Glutamatergic neuron (in vitro differentiated cells): Measurements from ENCODE around the gene MSL1. TPM values are rescaled to one million over a fixed set of nuclear protein-coding genes. Genes with fewer than 3 reads are reported as not detected.

Source experiments
- DNase-seq: peaks from one replicate; pipeline ENCODE4 v3.0.0; 2022
- H3K27ac Mint-ChIP-seq: one replicate; pipeline ENCODE4 v1.8.0; 2020; ENCODE audit warnings: mild to moderate bottlenecking, mixed read lengths, inconsistent platforms; ENCODE audit not compliant: unreplicated experiment
- H3K27me3 Mint-ChIP-seq: one replicate; pipeline ENCODE4 v1.8.0; 2020; ENCODE audit warnings: mild to moderate bottlenecking, moderate library complexity, mixed read lengths, inconsistent platforms; ENCODE audit not compliant: unreplicated experiment
- H3K36me3 Mint-ChIP-seq: one replicate; pipeline ENCODE4 v1.8.0; 2020; ENCODE audit warnings: mild to moderate bottlenecking, mixed read lengths, inconsistent platforms; ENCODE audit not compliant: unreplicated experiment
- H3K4me1 Mint-ChIP-seq: one replicate; pipeline ENCODE4 v1.8.0; 2020; ENCODE audit warnings: mild to moderate bottlenecking, low read depth, mixed read lengths, inconsistent platforms; ENCODE audit not compliant: unreplicated experiment
- H3K4me3 Mint-ChIP-seq: one replicate; pipeline ENCODE4 v1.8.0; 2020; ENCODE audit warnings: mild to moderate bottlenecking, mixed read lengths, inconsistent platforms; ENCODE audit not compliant: unreplicated experiment
- H3K9me3 Mint-ChIP-seq: one replicate; pipeline ENCODE4 v1.8.0; 2020; ENCODE audit warnings: mild to moderate bottlenecking, moderate library complexity, mixed read lengths, inconsistent platforms; ENCODE audit not compliant: unreplicated experiment
- total RNA-seq: library from RNA; stranded (reverse); fragmentation: NEBNext Ultra II Directional; extraction: Animal tissue kit (Norgen Biotek cat#: 25700); gene quantifications from one replicate; pipeline ENCODE4 v1.2.1, GENCODE V29; 2021; ENCODE audit not compliant: unreplicated experiment
- TF ChIP-seq, protein P1 (sequence below): fragments of 200-600 bp; sonication (generic); IDR thresholded peaks from one replicate; pipeline ENCODE4 v1.5.0; 2021; ENCODE audit not compliant: partially characterized antibody, unreplicated experiment

MSL1 gene
- total RNA-seq, 1 donor from 2014 or later: 110 TPM

DNA sequence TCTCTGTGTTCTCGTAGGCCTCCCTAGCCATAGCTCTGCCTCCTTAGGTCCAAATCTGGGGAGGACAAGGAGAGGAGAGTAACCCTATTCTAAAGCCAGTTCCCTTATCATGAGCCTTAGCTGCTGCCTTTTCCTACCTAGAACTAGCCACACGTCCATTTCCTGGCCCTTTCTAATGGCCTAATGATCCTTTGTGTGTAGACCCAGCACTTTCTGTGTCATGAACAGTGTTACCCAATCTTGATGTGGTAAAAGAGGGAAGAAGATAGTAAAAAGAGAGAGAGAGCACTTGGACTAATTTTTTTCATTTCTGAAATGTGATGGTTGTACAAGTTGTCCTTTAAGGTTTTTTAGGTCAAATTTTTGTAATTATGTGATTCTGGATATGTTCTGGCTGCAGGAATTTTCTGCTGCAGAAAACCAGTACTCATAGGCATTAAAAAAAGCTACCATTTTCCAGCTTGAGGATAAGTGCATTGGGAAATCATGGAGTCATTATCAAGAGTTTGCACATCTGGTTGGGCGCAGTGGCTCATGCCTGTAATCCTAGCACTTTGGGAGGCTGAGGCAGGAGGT lies 36.8 kb downstream of the MSL1 start:
- Mint-ChIP-seq H3K36me3 (peaks cover 3% of the 10 kb centered on the region), H3K9me3 (no peaks in the 10 kb centered on the region), H3K27ac (no peak overlapping the region), H3K4me3 (no peak overlapping the region), H3K27me3 (no peaks in the 10 kb centered on the region), H3K4me1 (no peaks in the 10 kb centered on the region)
- TF ChIP-seq, protein P1, sequence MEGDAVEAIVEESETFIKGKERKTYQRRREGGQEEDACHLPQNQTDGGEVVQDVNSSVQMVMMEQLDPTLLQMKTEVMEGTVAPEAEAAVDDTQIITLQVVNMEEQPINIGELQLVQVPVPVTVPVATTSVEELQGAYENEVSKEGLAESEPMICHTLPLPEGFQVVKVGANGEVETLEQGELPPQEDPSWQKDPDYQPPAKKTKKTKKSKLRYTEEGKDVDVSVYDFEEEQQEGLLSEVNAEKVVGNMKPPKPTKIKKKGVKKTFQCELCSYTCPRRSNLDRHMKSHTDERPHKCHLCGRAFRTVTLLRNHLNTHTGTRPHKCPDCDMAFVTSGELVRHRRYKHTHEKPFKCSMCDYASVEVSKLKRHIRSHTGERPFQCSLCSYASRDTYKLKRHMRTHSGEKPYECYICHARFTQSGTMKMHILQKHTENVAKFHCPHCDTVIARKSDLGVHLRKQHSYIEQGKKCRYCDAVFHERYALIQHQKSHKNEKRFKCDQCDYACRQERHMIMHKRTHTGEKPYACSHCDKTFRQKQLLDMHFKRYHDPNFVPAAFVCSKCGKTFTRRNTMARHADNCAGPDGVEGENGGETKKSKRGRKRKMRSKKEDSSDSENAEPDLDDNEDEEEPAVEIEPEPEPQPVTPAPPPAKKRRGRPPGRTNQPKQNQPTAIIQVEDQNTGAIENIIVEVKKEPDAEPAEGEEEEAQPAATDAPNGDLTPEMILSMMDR: no peak
- no peak for DNase-seq

DNA sequence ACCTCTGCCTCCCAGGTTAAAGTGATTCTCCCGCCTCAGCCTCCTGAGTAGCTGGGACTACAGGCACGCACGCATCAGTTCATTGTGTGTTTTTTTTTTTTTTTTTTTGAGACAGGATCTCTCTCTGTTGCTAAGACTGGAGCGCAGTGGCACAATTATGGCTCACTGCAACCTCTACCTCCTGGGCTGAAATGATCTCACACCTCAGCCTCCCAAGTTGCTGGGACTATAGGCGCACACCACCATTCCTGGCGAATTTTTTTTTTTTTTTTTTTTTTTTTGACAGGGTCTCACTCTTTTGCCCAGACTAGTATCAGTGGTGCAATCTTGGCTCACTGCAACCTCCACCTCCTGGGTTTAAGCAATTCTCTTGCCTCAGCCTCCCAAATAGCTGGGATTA lies 37.7 kb downstream of the MSL1 start:
- H3K27me3 Mint-ChIP-seq: no peaks in the 10 kb centered on the region
- H3K4me1 Mint-ChIP-seq: no peaks in the 10 kb centered on the region
- H3K36me3 Mint-ChIP-seq: peaks cover 3% of the 10 kb centered on the region
- TF ChIP-seq, protein P1: no peak
- no peak overlapping the region for H3K4me3 Mint-ChIP-seq
- H3K27ac Mint-ChIP-seq: no peak overlapping the region
- no peaks in the 10 kb centered on the region for H3K9me3 Mint-ChIP-seq
- DNase-seq: no peak

DNA sequence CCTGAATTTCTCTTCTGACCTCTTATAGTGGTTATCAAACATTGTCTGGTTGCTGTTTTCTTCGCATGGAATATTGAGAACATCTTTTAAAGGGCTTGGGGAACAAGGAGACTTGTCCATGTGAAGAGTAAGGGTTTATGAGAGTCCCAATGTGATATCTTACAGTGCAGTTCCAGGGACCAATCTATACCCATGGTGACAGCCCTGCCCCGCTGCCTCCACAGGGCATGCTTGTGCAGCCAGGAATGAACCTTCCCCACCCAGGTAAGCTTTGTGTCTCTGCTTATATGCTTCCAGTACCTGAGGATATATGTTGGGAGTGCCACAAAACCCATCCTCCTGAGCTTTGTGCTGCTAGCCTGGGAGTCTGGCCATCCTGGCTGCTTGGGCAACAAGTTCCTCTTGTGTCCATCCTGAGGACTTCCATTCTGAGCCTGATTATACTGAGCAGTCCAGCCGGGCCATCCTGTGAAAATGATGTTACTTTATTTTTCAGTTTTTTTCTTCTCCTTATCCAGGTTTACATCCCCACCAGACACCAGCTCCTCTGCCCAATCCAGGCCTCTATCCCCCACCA lies 46.0 kb downstream of the MSL1 start:
- H3K27ac Mint-ChIP-seq: peak overlapping the region; percentile 6
- no peaks in the 10 kb centered on the region for H3K36me3 Mint-ChIP-seq
- no peaks in the 10 kb centered on the region for H3K9me3 Mint-ChIP-seq
- H3K4me1 Mint-ChIP-seq: no peaks in the 10 kb centered on the region
- H3K4me3 Mint-ChIP-seq: no peak overlapping the region
- no peaks in the 10 kb centered on the region for H3K27me3 Mint-ChIP-seq
- TF ChIP-seq, protein P1: no peak
- no peak for DNase-seq

DNA sequence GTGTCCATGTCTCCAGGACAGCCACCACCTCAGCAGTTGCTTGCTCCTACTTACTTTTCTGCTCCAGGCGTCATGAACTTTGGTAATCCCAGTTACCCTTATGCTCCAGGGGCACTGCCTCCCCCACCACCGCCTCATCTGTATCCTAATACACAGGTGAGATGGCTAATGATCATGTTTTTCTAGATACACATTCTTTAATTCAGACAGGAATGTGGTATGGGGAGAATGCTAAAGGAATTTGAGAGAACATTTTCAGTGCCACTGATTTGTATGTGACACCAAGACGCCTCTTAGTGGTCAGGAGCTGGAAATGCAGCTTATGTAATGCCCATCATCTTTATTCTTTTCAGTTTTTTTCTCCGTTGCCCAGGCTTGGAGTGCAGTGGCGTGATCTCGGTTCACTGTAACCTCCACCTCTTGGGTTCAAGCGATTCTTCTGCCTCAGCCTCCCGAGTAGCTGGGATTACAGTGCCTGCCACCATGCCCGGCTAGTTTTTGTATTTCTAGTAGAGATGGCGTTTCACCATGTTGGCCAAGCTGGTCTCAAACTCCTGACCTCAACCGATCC lies 46.6 kb downstream of the MSL1 start:
- TF ChIP-seq, protein P1: peak; percentile 77
- Mint-ChIP-seq H3K27me3 (no peaks in the 10 kb centered on the region), H3K36me3 (no peaks in the 10 kb centered on the region), H3K4me1 (no peaks in the 10 kb centered on the region), H3K27ac (peak overlapping the region; percentile 6), H3K9me3 (no peaks in the 10 kb centered on the region), H3K4me3 (no peak overlapping the region)
- no peak for DNase-seq

DNA sequence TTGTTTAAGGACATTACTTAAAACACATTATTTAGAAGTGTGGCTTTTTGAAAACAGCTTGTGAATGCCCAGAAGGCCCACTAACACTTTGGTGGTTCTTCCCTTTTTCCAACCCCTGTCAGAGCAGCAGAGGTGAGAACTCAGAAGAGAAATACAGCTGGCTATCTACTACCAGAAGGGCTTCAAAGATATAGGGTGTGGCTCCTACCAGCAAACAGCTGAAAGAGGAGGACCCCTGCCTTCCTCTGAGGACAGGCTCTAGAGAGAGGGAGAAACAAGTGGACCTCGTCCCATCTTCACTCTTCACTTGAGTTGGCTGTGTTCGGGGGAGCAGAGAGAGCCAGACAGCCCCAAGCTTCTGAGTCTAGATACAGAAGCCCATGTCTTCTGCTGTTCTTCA lies 48.6 kb downstream of the MSL1 start:
- TF ChIP-seq, protein P1: no peak
- Mint-ChIP-seq H3K27ac (no peak overlapping the region), H3K27me3 (no peaks in the 10 kb centered on the region), H3K9me3 (no peaks in the 10 kb centered on the region), H3K4me1 (no peaks in the 10 kb centered on the region), H3K4me3 (no peak overlapping the region), H3K36me3 (no peaks in the 10 kb centered on the region)
- DNase-seq: no peak
